Esophagus squamous epithelium (tissue), 4 donors: ENCODE results near the gene ADAM17.

Experiments
- CTCF ChIP-seq, 6 experiments: fragments of 450-650 bp in 4 of 6; fragments of 200-600 bp in 2 of 6; sonication (generic) in 2 of 6; IDR thresholded peaks; one replicate each; pipeline ENCODE4 v1.5.1; 2016 to 2019; ENCODE audit warnings: antibody characterized with exemption in 6 of 6, mild to moderate bottlenecking in 4 of 6, moderate library complexity in 4 of 6
- POLR2A ChIP-seq, 4 donors: fragments of 450-650 bp; IDR thresholded peaks; one replicate each; pipeline ENCODE4 v1.6.1; 2017; ENCODE audit warnings: antibody characterized with exemption in 4 of 4, mild to moderate bottlenecking in 4 of 4, moderate library complexity in 3 of 4

GRCh38 chr2:9578467-9579235 is 23.0 kb upstream of the ADAM17 start:
- no peak for TF ChIP-seq CTCF (IDR thresholded peaks at IDR 0.05)
- TF ChIP-seq POLR2A (IDR thresholded peaks at IDR 0.05), result no peak
